Fibroblast of the aortic adventitia (primary cell): ENCODE results near the gene ATP5F1D. TPM values are rescaled to one million over a fixed set of nuclear protein-coding genes. Genes with fewer than 3 reads are reported as not detected.

ENCODE experiments used
- DNase-seq: peaks from one replicate; pipeline ENCODE4 v3.0.0-alpha.2; 2010; ENCODE audit warnings: low read depth
- H3K4me3 ChIP-seq: 2 replicates; pipeline ENCODE4 v1.5.1; 2011; ENCODE audit warnings: low read depth, mild to moderate bottlenecking, control low read depth, low read length, moderate library complexity
- CTCF ChIP-seq: IDR thresholded peaks from 2 replicates; pipeline ENCODE4 v1.5.1; 2011; ENCODE audit warnings: mild to moderate bottlenecking, low read length, control low read depth, inconsistent platforms; ENCODE audit not compliant: insufficient read depth
- total RNA-seq: library from RNA; depleted of rRNA; stranded (reverse); fragments of >200 nt; gene quantifications from 2 replicates; pipeline ENCODE4 v1.2.3, GENCODE V29; 2012; ENCODE audit warnings: low replicate concordance

The ATP5F1D gene
- total RNA-seq, 1 donor, result 15.7 TPM

- no peak overlapping the region for H3K4me3 ChIP-seq
- no peak for DNase-seq
- no peak for TF ChIP-seq CTCF
Observed at GRCh38 chr19:1255186-1256161, 13.9 kb downstream of the ATP5F1D start.

- H3K4me3 ChIP-seq, result no peak overlapping the region
- DNase-seq, result no peak
- TF ChIP-seq CTCF, result no peak
Observed at GRCh38 chr19:1256646-1257474, 15.3 kb downstream of the ATP5F1D start.

GRCh38 chr19:1257475-1258162 lies 16.1 kb downstream of the ATP5F1D start:
- no peak for TF ChIP-seq CTCF
- no peak overlapping the region for H3K4me3 ChIP-seq

GRCh38 chr19:1258163-1258492 lies 16.6 kb downstream of the ATP5F1D start:
- TF ChIP-seq CTCF, result no peak
- DNase-seq, result no peak
- no peak overlapping the region for H3K4me3 ChIP-seq

More at GRCh38 chr19:1257475-1258162, 16.1 kb downstream of the ATP5F1D start:
- no peak for DNase-seq

GRCh38 chr19:1258707-1259205 lies 17.2 kb downstream of the ATP5F1D start:
- H3K4me3 ChIP-seq, result no peak overlapping the region
- no peak for TF ChIP-seq CTCF
- DNase-seq, result peak; percentile 35

GRCh38 chr19:1259206-1259875 lies 17.8 kb downstream of the ATP5F1D start:
- no peak for TF ChIP-seq CTCF
- peak; percentile 51 for DNase-seq
- no peak overlapping the region for H3K4me3 ChIP-seq
